Measurements from ENCODE around the gene DMAC2L. TPM values are rescaled to one million over a fixed set of nuclear protein-coding genes. Genes with fewer than 3 reads are reported as not detected.
"Not testable (repeated sequence)": the region's sequence is repeated elsewhere in the genome, so short reads cannot be mapped to it uniquely, and the experiment has no call there.

Gene DMAC2L
- total RNA-seq: 13.3 and 19.3 TPM in 2 replicates
- 13.3 TPM for polyA plus RNA-seq (2012)

- DNase-seq (ENCODE audit: low read depth): peak; percentile 97
Observed at GRCh38 chr14:50311972-50312733, at the start of gene DMAC2L, which contains the start of gene L2HGDH. Gene DMAC2L, plus strand, starts transcription at chr14:50312324. Its CDS starts 9,164 bp downstream, at chr14:50321488. Gene L2HGDH, minus strand, starts transcription at chr14:50312229. Its CDS starts 79 bp downstream, at chr14:50312150.

GRCh38 chr14:50262865-50263264 is 49.3 kb upstream of the DMAC2L start:
- DNase-seq (ENCODE audit: low read depth): peak; percentile 72

DNA sequence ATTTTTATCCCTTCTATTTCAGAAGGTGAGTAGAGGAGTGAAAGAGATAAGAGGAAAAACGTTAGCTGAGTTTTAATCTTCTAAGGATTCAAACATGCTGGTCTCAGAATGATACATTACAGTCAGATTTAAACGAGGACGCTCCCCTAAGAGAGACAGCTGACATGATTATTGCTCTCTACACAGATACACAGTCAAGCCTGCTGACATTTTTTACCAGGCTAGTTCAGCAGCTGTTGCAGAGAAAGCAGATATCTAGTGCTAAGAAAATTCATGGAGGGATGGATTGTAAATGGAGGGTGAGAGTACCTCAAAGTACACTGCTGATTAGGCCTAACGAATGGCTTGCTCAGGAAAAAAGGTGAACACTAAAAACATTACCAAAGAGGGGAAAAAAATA is 48.8 kb upstream of the DMAC2L start:
- DNase-seq (ENCODE audit: low read depth): peak; percentile 76

- DNase-seq (ENCODE audit: low read depth): no peak
Observed at GRCh38 chr14:50265029-50265428, 47.1 kb upstream of the DMAC2L start.

GRCh38 chr14:50270932-50271331 is 41.2 kb upstream of the DMAC2L start:
- DNase-seq (ENCODE audit: low read depth): no peak

- DNase-seq (ENCODE audit: low read depth): no peak
Observed at GRCh38 chr14:50272498-50272897, 39.6 kb upstream of the DMAC2L start.

DNA sequence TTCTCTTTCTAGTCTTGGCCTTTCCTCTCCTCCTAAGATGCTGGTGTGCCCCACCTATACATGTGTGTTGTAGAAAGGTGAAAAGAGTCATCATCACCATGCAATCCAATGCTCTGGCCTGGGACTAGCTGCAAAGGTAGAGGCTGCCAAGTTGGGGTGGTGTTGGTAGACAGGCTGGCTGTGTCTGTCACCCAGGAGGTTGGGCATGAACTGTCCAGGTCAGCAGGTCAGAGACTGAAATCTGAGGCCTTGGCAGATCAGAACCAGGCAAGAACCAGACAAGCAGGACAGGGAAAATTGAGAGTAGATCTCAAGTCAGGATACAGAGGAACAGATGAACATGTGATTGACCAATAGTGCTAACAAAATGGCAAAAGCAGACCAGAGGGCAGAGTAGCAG is 26.3 kb upstream of the DMAC2L start:
- DNase-seq (ENCODE audit: low read depth): no peak

DNA sequence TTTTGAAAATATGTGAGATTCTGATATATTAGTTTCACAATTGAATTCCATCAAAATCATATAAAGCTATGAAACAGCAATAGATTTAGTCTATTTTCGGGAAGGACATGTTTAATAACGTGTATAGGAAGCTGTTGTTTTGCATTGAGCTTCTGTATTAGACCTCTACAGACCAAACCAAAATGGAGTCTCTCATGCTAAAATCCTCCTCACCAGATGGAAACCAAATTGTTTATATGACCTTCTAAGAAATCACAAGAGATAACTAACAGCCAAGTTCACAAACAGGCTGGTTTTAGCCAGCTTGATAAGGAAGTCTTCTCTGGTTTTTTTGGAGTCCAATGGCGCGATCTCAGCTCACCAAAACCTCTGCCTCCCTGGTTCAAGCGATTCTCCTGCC is 24.0 kb upstream of the DMAC2L start:
- no peak for DNase-seq (ENCODE audit: low read depth)

GRCh38 chr14:50290306-50290705 is 21.8 kb upstream of the DMAC2L start:
- no peak for DNase-seq (ENCODE audit: low read depth)

DNA sequence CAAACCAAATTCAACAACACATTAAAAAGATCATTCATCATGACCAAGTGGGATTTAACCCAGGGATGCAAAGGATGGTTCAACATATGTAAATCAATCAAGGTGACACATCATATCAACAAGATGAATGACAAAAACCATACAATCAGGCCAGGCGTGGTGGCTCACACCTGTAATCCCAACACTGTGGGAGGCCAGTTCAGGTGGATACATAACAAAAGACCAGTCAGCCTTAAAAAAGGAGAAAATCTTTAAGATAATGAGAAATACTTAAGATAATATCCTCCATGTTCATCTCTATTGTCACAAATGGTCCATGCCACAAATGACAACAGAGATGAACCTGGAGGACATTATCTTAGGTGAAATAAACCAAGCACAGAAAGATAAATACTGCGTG is 12.5 kb upstream of the DMAC2L start:
- DNase-seq (ENCODE audit: low read depth): no peak

GRCh38 chr14:50301914-50302313 is 10.2 kb upstream of the DMAC2L start:
- DNase-seq (ENCODE audit: low read depth): no peak

- no peak for DNase-seq (ENCODE audit: low read depth)
Observed at GRCh38 chr14:50303744-50304471, 8.2 kb upstream of the DMAC2L start.

DNA sequence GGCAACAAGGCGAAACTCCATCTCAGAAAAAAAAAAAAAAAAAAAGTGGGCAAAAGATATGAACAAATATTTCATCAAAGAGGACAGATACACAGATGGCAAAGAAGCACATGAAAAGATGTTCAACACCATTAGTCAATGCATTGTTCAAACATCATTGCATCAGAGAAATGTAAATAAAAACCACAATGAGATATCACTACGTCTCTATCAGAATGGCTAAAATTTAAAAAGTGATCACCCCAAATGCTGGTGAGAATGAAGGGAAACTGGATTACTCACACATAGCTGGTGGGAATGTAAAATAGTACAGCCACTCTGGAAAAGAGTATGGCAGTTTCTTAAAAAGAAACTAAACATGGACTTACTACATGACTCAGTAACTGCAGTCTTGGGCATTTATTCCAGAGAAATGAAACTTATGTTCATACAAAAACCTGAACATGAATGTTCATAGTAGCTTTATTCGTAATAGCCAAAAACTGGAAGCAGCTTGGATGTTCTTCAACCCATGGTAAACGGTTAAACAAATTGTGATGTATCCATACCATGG is 3.7 kb upstream of the DMAC2L start:
- DNase-seq (ENCODE audit: low read depth): no peak

- no peak for DNase-seq (ENCODE audit: low read depth)
Observed at GRCh38 chr14:50310445-50310844, 1.7 kb upstream of the DMAC2L start.

- no peak for DNase-seq (ENCODE audit: low read depth)
Observed at GRCh38 chr14:50311337-50311971, 670 bp upstream of the DMAC2L start.

DNA sequence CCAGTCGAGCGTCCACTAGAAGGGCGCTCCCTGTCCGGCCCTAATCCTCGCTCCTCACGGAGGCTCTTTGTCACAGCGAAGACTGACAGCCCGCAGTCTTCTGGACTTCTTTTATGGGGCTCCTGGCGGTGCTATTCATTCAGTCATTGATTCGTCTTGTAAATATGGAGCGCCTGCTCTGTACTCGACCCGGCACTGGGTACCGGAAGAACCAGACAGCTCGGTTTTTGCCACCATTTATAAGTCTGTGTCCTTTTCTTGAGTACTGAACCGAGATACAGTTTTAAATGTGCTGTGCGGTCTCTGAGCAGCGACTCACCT is 570 bp downstream of the DMAC2L start:
- no peak for DNase-seq (ENCODE audit: low read depth)

GRCh38 chr14:50314098-50314497 is 2.0 kb downstream of the DMAC2L start:
- DNase-seq (ENCODE audit: low read depth): not testable (repeated sequence)

DNA sequence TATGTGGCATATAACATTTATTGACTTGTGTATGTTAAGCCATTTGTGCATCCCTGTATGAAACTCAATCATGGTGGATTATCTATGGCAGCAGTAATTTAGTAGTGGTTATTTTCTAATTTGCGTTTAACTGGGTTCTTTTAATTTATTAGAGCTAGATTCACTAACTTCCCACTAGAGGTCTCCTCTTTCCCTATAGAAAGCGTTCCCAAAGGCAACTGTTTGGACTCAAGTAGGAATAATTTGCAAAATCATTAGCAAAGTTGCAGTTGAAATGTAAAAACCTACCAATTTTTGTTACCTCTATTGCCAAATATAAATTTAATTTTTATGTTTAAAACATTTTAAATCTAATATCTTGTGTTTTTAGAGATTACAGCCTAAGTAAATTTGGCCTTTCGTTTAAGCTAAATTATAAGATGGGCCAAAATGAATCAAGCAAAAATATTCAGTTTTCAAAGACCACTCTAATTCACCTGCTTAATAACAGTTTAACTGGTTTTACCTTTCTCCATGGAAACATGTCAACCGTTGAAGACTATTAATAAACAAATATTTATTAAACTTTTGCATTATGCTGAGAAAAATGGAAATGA is 6.0 kb downstream of the DMAC2L start:
- DNase-seq (ENCODE audit: low read depth): peak; percentile 37

DNA sequence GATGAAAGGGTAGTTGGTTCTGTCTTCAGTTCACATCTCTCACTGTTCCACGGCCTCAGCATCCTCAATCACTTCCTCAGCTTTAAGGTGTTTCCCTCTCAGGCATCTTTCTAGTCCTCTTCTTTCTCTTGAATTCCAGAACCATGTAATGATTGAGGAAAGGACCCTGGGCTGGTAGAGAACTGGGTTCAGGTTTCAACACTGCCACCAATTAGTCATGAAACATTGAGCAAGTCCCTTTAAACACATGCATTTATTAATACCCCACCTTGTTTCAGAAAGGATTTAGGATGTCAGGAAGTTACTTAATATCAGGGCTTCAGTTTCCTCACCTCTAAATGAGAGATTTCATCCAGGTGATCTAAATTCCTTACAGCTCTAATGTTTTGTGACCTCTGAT is 7.2 kb downstream of the DMAC2L start:
- no peak for DNase-seq (ENCODE audit: low read depth)

DNA sequence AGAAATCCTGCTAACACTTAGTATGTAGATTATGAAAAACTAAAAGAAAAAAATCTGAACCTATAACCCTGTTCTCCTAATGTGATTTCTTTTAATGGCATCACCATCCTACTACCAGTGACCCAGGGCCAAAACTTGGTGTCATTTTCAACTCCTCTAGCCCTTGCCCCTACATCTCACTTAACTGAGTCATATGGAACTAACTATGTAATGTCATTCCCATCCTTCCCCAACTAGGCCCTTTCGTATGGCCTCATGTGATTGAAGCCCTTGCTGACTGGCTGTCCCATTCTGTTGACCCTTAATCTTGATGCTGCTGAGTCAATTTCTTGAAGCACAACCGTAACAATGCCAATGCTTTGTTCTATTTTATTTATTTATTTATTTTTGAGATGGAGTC is 7.6 kb downstream of the DMAC2L start:
- DNase-seq (ENCODE audit: low read depth): no peak

DNA sequence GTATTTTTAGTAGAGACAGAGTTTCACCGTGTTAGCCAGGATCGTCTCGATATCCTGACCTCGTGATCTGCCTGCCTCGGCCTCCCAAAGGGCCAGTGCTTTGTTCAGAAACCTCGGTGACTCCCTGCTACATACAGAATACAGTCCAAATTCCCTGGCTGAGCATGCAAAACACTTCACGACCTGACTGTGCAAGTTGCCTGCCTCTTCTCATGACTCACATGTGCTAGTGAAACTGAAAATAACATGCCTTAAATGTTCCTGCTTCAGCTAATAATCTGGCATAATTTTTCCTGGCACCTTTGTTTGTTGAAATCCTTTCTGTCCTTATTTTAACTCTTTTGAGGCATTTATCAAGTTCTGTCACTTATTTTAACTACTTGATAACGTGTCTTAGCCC is 8.2 kb downstream of the DMAC2L start:
- peak; percentile 25 for DNase-seq (ENCODE audit: low read depth)
